Measurements from ENCODE around the gene LDLRAD2. TPM values are rescaled to one million over a fixed set of nuclear protein-coding genes. Genes with fewer than 3 reads are reported as not detected.

The LDLRAD2 gene
- total RNA-seq, 1 donor from 2014 or later, result not detected

DNA sequence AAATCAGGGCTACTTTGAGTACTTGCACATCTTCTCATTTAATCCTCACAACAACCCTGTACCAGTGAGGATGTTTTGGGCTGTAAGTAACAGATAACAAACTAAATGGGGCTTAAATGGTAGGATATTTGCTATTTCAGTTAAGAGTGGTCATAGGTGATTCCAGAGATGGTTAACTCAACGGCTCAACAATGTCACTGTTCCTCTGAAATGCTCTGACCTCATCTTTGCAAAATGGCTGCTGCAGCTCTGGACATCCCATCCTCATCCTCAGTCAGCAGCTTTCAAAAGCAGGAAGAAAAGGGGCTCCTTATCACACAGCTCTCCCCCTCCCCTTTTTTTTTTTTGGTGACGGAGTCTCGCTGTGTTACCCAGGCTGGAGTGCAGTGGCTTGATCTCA, 1.5 kb downstream of the LDLRAD2 start:
- intact Hi-C loops (cut with micrococcal nuclease), result no loop called here
- H3K4me1 ChIP-seq, result peaks cover 12% of the 10 kb centered on the region
- no peak overlapping the region for H3K27ac ChIP-seq (replicated peaks)
- TF ChIP-seq, protein P1, sequence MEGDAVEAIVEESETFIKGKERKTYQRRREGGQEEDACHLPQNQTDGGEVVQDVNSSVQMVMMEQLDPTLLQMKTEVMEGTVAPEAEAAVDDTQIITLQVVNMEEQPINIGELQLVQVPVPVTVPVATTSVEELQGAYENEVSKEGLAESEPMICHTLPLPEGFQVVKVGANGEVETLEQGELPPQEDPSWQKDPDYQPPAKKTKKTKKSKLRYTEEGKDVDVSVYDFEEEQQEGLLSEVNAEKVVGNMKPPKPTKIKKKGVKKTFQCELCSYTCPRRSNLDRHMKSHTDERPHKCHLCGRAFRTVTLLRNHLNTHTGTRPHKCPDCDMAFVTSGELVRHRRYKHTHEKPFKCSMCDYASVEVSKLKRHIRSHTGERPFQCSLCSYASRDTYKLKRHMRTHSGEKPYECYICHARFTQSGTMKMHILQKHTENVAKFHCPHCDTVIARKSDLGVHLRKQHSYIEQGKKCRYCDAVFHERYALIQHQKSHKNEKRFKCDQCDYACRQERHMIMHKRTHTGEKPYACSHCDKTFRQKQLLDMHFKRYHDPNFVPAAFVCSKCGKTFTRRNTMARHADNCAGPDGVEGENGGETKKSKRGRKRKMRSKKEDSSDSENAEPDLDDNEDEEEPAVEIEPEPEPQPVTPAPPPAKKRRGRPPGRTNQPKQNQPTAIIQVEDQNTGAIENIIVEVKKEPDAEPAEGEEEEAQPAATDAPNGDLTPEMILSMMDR (IDR thresholded peaks at IDR 0.05; ENCODE audit: borderline replicate concordance), result no peak
- H3K36me3 ChIP-seq, result no peaks in the 10 kb centered on the region
- H3K4me3 ChIP-seq, result no peak overlapping the region
- H3K27me3 ChIP-seq (ENCODE audit: low read depth), result peaks cover 4% of the 10 kb centered on the region
- no peak for DNase-seq
- no peaks in the 10 kb centered on the region for H3K9me3 ChIP-seq (replicated peaks)

DNA sequence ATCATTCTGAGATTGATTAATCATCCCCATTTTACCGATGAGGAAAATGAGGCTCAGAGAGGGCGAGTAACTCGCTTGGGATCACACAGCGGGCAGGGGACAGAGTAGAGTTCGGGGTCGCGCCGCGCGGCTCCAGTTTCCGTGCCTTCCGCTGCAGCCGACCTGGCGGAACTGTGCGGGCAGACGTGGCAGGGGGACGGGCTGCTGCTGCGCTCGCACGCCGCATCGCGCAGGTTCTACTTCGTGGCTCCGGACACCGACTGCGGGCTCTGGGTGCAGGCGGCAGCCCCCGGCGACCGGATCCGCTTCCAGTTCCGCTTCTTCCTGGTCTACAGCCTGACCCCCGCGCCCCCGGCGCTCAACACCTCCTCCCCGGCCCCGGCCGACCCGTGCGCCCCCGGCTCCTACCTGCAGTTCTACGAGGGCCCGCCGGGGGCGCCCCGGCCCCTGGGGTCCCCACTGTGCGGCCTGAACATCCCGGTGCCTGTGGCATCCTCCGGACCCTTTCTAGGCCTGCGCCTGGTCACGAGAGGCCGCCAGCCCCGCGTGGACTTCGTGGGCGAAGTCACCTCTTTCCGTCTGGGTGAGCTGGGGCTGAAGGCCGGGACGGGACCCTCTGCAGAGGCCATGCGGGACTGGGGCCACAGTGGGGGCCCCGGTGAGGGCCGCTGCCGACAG, 2.3 kb downstream of the LDLRAD2 start:
- intact Hi-C loops (cut with micrococcal nuclease), result no loop called here
- Histone ChIP-seq H3K27me3 (ENCODE audit: low read depth) (peaks cover 4% of the 10 kb centered on the region), H3K9me3 (replicated peaks) (no peaks in the 10 kb centered on the region), H3K36me3 (no peaks in the 10 kb centered on the region), H3K4me1 (peaks cover 16% of the 10 kb centered on the region), H3K27ac (replicated peaks) (no peak overlapping the region), H3K4me3 (peak overlapping the region; percentile 62)
- DNase-seq, result no peak
- TF ChIP-seq, protein P1 (IDR thresholded peaks at IDR 0.05; ENCODE audit: borderline replicate concordance), result peak; percentile 70

DNA sequence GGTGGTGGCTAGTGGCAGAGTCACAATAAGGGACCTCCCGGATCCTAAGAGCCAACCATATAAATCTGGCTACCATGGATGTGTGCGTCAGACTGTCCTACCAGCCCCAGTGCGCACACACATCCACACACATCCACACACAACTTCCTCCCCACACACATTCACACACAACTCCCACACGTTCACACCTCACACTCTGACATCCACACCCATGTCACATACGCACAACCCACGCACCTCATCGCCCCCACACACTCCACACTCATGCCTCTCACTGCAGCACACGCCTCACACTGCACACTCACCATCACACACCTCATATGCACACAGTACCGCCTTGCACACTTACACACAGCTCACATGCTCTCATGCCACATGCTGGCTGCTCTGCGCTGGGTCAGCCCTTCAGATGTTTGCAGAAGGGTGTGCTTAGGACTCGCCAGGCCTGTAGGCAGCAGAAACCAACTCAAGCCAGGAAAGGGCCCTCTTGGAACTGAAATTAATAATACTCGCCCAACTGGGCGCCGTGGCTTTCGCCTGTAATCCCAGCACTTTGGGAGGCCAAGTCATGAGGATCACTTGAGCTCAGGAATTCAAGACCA, 3.0 kb downstream of the LDLRAD2 start:
- peak overlapping the region; percentile 62 for H3K4me3 ChIP-seq
- TF ChIP-seq, protein P1 (IDR thresholded peaks at IDR 0.05; ENCODE audit: borderline replicate concordance), result no peak
- no peak for DNase-seq
- no peaks in the 10 kb centered on the region for H3K36me3 ChIP-seq
- no peak overlapping the region for H3K27ac ChIP-seq (replicated peaks)
- intact Hi-C loops (cut with micrococcal nuclease), result no loop called here
- H3K4me1 ChIP-seq, result peaks cover 16% of the 10 kb centered on the region
- H3K9me3 ChIP-seq (replicated peaks), result no peaks in the 10 kb centered on the region
- H3K27me3 ChIP-seq (ENCODE audit: low read depth), result peaks cover 4% of the 10 kb centered on the region

DNA sequence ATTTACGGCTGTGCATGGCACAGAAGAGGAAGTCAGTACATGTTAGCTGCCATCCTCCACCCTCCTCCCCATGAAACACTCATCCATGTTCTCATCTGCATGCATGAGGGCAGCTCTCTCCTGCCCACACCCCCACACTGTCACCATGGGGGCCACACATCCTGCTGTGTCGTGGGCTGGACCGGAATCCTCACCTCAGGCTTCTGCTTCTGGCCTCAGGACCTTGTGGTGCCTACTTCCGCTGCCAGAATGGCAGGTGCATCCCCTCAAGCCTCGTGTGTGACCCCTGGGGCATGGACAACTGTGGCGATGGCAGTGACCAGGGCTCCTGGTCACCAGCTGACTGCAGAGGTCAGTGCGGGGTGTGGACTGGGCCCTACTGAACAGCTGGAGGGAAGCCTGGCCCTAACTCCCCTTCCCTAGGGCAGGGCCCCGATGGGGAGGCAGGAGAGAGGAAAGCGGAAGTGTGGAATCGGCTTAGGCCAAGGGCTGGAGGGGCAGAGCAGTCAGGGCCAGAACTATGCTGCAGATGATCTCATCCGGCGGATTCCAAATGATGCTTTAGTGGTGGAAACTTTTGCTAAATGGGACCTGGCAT, 3.8 kb downstream of the LDLRAD2 start:
- Histone ChIP-seq H3K4me1 (peaks cover 16% of the 10 kb centered on the region), H3K9me3 (replicated peaks) (no peaks in the 10 kb centered on the region), H3K27ac (replicated peaks) (peak overlapping the region; percentile 8), H3K36me3 (peaks cover 3% of the 10 kb centered on the region), H3K4me3 (no peak overlapping the region), H3K27me3 (ENCODE audit: low read depth) (peaks cover 4% of the 10 kb centered on the region)
- intact Hi-C loops (cut with micrococcal nuclease), result no loop called here
- no peak for DNase-seq
- TF ChIP-seq, protein P1 (IDR thresholded peaks at IDR 0.05; ENCODE audit: borderline replicate concordance), result no peak

DNA sequence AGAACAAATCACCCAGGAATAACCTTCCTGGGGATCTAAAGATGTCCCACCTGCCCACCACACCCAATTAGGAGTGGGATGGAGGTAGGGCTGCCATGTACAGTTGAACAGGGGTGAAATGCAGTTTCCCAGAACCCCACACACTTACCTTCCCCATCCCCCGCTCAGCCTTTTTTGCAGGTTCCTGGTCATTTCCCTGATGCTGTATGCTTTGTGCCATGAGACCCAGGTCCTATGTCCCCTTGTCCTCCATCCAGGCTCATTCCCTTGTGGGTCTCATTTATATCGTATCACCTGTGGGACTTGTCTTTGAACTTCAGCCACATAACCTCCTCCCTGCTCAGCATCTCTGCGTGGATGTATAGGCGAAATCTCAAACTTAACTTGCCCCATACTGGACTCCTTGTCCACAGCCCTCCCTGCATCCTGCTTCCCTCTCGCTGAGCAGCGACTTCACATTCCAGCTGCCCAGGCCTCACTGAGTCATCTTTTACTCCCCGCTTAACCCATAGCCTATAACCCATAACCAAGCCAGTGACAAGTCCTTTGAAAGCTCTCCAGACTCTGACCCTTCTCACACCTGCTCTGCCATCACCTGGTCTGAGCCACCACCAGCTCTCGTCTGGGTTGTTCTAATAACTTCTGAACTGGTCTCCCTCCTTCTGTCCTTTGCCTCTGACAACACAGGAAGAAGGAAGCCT, 4.7 kb downstream of the LDLRAD2 start:
- H3K27ac ChIP-seq (replicated peaks), result peak overlapping the region; percentile 8
- H3K36me3 ChIP-seq, result peaks cover 12% of the 10 kb centered on the region
- H3K9me3 ChIP-seq (replicated peaks), result no peaks in the 10 kb centered on the region
- TF ChIP-seq, protein P1 (IDR thresholded peaks at IDR 0.05; ENCODE audit: borderline replicate concordance), result no peak
- DNase-seq, result no peak
- intact Hi-C loops (cut with micrococcal nuclease), result no loop called here
- H3K4me3 ChIP-seq, result no peak overlapping the region
- peaks cover 16% of the 10 kb centered on the region for H3K4me1 ChIP-seq
- H3K27me3 ChIP-seq (ENCODE audit: low read depth), result peaks cover 4% of the 10 kb centered on the region

Data from left ventricle myocardium inferior (tissue), 1 donor.